Activated naive CD8-positive, alpha-beta T cell treated with anti-CD3 and anti-CD28 coated beads for 36 hours (primary cell): Measurements from ENCODE around the gene GALNT7. TPM values are rescaled to one million over a fixed set of nuclear protein-coding genes. Genes with fewer than 3 reads are reported as not detected.

Experiments
- DNase-seq: peaks from one replicate; pipeline ENCODE4 v3.0.0; 2021
- H3K27ac Mint-ChIP-seq: one replicate; pipeline ENCODE4 v1.8.0; 2022; ENCODE audit warnings: mild to moderate bottlenecking, moderate library complexity, mixed read lengths
- H3K27me3 Mint-ChIP-seq: one replicate; pipeline ENCODE4 v1.8.0; 2022; ENCODE audit warnings: mild to moderate bottlenecking, mixed read lengths
- H3K36me3 Mint-ChIP-seq: one replicate; pipeline ENCODE4 v1.8.0; 2021; ENCODE audit warnings: mild to moderate bottlenecking, mixed read lengths
- H3K4me1 Mint-ChIP-seq: one replicate; pipeline ENCODE4 v1.8.0; 2021; ENCODE audit warnings: mixed read lengths
- H3K4me3 Mint-ChIP-seq: one replicate; pipeline ENCODE4 v1.8.0; 2022; ENCODE audit warnings: mild to moderate bottlenecking, moderate library complexity, mixed read lengths
- H3K9me3 Mint-ChIP-seq: one replicate; pipeline ENCODE4 v1.8.0; 2022; ENCODE audit warnings: mixed read lengths
- total RNA-seq, 2 experiments: library from RNA; stranded (reverse); gene quantifications; one replicate each; pipeline ENCODE4 v1.2.3, GENCODE V29; 2021

Gene GALNT7
- total RNA-seq, 2 experiments from 2014 or later = 14.3 to 14.7 TPM

DNA sequence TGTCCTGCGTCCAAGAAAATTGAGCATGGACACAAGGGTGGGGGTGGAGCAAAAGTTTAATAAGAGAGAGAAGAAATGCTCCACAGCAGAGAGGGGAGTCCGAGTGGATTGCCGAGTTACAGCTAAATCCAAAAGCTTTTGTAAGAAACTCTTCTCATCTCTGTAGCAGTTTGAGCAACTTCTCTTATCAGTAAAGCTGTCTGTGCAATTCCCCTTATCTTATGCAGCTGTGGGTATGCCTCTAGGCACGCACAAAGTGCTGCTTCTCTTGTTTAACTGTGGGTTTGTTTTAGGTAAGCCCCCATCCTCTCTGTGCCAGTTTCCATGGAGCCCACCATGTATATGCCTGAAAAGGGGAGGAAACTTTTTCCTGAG lies 120.7 kb downstream of the GALNT7 start:
- Mint-ChIP-seq H3K36me3 (peaks cover 14% of the 10 kb centered on the region), H3K27ac (no peak overlapping the region), H3K4me1 (peaks cover 8% of the 10 kb centered on the region), H3K9me3 (peaks cover 13% of the 10 kb centered on the region), H3K27me3 (no peaks in the 10 kb centered on the region), H3K4me3 (no peak overlapping the region)
- DNase-seq = no peak

DNA sequence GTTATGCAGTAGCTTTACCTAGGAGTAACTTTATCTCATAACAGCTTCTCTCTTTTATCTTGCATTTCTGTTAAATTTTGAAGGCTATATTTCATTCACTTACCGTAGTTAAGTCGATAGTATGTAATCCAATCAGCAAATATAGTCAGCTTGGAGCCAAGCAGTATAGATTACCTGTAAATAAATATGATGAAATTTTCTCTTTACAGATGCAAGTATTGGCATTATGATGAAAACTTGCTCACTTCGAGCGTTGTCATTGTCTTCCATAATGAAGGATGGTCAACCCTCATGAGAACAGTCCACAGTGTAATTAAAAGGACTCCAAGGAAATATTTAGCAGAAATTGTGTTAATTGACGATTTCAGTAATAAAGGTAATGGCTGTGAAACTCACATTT lies 123.3 kb downstream of the GALNT7 start:
- Mint-ChIP-seq H3K36me3 (peaks cover 3% of the 10 kb centered on the region), H3K27ac (no peak overlapping the region), H3K9me3 (peaks cover 4% of the 10 kb centered on the region), H3K4me1 (peaks cover 8% of the 10 kb centered on the region), H3K27me3 (no peaks in the 10 kb centered on the region), H3K4me3 (no peak overlapping the region)
- DNase-seq = no peak

DNA sequence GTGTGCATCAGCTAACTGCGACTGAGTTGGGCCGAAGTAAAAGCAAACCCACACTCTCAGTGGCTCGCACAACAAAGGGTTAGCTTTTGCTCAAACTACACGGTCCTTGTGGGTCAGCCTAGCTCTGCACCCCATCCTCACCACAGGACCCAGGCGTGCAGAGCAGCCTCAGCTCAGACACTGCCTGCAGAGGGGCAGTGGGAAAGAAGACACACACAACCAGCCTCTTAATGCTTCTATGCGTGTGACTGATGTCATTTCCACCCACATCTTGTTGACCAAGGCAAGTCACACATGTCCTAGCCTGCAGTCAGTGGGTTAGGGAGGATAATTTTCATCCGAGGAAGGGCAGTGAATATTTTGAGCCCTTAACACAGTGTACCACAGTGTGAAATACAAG lies 125.1 kb downstream of the GALNT7 start:
- Mint-ChIP-seq H3K9me3 (no peaks in the 10 kb centered on the region), H3K27ac (no peak overlapping the region), H3K27me3 (no peaks in the 10 kb centered on the region), H3K36me3 (no peaks in the 10 kb centered on the region), H3K4me3 (no peak overlapping the region), H3K4me1 (peaks cover 4% of the 10 kb centered on the region)
- DNase-seq = no peak

DNA sequence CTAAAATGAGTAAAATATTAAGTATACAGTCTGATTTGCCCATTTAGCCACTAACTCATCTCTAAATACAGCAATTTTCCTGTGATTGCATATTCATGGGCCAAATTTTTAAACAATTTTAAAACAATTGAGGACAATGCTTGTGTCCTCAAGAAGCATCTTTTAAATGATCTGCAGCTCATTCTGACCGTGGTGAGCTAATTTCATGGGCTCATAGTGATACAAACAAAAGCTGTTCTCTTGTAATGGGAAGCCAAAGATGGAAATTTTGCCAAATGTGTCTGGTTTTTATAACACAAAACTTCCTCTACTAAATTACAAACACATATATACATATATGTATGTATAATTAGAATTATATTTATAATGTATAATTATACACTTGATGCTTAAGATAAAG lies 125.8 kb downstream of the GALNT7 start:
- H3K4me3 Mint-ChIP-seq = no peak overlapping the region
- no peak for DNase-seq
- no peaks in the 10 kb centered on the region for H3K27me3 Mint-ChIP-seq
- H3K27ac Mint-ChIP-seq = no peak overlapping the region
- H3K4me1 Mint-ChIP-seq = no peaks in the 10 kb centered on the region
- no peaks in the 10 kb centered on the region for H3K36me3 Mint-ChIP-seq
- no peaks in the 10 kb centered on the region for H3K9me3 Mint-ChIP-seq

DNA sequence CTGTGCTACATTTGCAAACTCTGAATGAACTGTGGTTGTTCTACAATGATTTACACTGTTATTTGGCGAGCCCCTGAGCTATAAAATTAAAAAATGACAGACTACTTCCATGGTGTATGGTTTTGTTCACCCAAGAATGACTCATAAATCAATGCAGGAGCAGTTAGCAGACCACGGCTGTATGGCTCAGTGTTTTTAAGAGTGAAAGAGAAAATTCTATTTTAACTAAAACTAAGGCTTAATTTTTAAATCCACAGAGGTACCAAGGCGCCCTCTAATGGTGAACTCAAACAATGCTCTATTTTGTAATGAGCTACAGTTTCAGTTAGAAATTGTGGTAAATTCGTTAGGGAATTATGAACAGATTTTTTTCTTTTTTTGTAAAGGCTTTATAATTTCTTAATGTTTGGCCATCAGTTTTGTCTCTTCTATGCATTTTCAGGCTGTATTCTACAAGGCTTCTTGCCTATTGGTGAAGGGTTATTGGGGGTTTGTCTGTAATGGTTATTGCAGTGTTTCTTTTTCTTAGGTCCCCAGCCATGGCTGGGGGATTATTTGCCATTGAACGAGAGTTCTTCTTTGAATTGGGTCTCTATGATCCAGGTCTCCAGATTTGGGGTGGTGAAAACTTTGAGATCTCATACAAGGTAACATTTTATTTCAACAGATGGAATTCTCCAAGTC lies 133.0 kb downstream of the GALNT7 start:
- no peak overlapping the region for H3K27ac Mint-ChIP-seq
- no peak overlapping the region for H3K4me3 Mint-ChIP-seq
- H3K4me1 Mint-ChIP-seq = peaks cover 2% of the 10 kb centered on the region
- H3K9me3 Mint-ChIP-seq = no peaks in the 10 kb centered on the region
- no peak for DNase-seq
- H3K27me3 Mint-ChIP-seq = no peaks in the 10 kb centered on the region
- H3K36me3 Mint-ChIP-seq = peaks cover 10% of the 10 kb centered on the region

DNA sequence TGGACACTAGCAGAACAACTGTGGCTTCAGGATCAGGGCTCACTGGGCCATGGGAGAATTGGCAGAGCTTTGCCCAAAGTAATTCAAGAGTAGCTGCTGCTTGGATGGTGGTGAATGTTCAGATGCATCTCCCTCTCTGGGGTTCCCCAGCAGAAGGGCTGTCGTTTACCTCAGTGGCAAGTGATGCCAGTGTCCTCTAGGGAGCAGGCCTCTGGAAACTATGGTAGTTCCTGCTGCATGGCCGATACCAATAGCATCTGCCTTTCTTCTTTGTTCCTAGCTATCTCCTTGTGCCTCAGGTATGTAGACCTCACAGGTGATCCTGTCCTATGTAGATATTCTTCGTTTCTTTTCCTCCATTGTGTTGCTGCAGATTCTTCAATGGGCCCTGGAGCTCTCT lies 139.2 kb downstream of the GALNT7 start:
- Mint-ChIP-seq H3K27me3 (no peaks in the 10 kb centered on the region), H3K36me3 (peaks cover 10% of the 10 kb centered on the region), H3K4me1 (no peaks in the 10 kb centered on the region), H3K9me3 (no peaks in the 10 kb centered on the region), H3K4me3 (no peak overlapping the region), H3K27ac (no peak overlapping the region)
- DNase-seq = no peak

DNA sequence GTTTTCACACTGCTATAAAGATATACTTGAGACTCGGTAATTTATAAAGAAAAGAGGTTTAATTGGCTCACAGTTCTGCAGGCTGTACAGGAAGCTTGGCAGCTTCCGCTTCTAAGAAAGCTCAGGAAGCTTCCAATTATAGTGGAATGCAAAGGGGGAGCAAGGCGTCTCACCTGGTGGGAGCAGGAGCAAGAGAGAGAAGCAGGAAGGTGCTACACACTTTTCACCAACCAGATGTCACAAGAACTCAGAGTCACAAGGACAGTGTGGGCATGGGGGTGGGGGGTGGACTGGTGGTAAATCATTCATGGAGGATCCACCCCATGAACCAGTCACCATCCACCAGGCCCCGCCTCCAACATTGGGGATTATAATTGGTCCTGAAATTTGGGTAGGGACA lies 142.8 kb downstream of the GALNT7 start:
- DNase-seq = no peak
- H3K27me3 Mint-ChIP-seq = no peaks in the 10 kb centered on the region
- H3K4me3 Mint-ChIP-seq = no peak overlapping the region
- H3K9me3 Mint-ChIP-seq = no peaks in the 10 kb centered on the region
- H3K27ac Mint-ChIP-seq = no peak overlapping the region
- H3K4me1 Mint-ChIP-seq = no peaks in the 10 kb centered on the region
- H3K36me3 Mint-ChIP-seq = no peaks in the 10 kb centered on the region

DNA sequence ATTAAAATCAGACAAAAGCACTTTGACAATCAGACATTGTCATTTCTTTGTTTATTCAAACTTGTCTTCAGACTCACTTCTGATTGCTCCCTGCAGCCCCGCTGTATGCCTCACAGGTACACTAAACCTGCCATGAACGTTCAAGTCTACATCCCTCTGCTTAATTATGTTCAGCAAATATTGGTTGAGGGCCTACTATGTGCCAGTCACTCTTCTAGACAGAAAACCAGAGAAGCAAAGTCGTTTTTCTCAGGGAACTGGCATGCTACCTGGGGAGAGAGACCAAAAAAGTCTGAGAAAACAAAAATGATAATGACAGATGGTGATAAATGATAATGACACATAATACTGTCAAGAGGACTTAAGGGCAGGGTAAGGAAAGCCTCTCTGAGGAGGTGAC lies 146.1 kb downstream of the GALNT7 start:
- peaks cover 2% of the 10 kb centered on the region for H3K4me1 Mint-ChIP-seq
- no peak overlapping the region for H3K4me3 Mint-ChIP-seq
- no peaks in the 10 kb centered on the region for H3K9me3 Mint-ChIP-seq
- H3K27me3 Mint-ChIP-seq = no peaks in the 10 kb centered on the region
- no peak overlapping the region for H3K27ac Mint-ChIP-seq
- no peak for DNase-seq
- peaks cover 2% of the 10 kb centered on the region for H3K36me3 Mint-ChIP-seq

DNA sequence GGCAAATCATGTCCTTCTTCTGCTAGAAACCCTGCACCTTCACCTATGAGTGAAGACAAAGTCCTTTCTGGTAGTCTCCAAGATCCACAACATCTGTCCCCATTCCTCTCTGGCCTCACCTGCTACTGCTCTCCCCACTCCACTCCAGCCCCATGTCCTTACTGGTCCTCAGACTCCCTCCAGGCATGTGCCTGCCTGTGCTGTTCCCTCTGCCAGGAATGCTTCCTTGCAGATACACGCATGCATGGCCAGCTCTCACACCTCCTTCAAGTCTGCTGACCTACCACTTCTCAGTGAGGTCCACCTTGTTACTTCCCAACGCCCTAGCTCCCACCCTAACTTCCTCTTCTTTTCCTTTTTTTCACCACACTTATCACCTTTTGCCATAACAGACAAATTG lies 147.4 kb downstream of the GALNT7 start:
- no peak for DNase-seq
- Mint-ChIP-seq H3K27ac (no peak overlapping the region), H3K9me3 (no peaks in the 10 kb centered on the region), H3K27me3 (no peaks in the 10 kb centered on the region), H3K4me3 (no peak overlapping the region), H3K4me1 (peaks cover 2% of the 10 kb centered on the region), H3K36me3 (peaks cover 5% of the 10 kb centered on the region)

DNA sequence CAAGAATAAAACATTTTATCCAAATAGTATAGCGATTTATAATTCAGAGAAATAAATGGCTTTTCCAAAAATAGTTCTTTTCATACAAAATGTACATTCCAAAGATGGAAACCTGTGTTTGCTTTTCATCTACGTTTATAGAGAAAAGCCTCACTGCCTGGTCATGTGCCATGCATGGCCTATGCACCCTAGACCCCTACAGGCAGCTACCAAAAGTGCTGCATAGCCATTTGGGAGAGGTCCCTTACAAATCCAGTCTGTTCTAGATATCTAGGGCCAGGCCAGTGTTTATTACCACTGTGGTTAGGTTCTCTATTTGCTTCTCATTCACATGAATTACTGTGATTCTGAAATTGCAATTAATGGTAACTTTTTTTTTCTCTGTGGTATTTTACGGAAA lies 148.4 kb downstream of the GALNT7 start:
- peaks cover 2% of the 10 kb centered on the region for H3K4me1 Mint-ChIP-seq
- H3K9me3 Mint-ChIP-seq = no peaks in the 10 kb centered on the region
- no peak for DNase-seq
- H3K27me3 Mint-ChIP-seq = no peaks in the 10 kb centered on the region
- H3K4me3 Mint-ChIP-seq = no peak overlapping the region
- peaks cover 6% of the 10 kb centered on the region for H3K36me3 Mint-ChIP-seq
- no peak overlapping the region for H3K27ac Mint-ChIP-seq

DNA sequence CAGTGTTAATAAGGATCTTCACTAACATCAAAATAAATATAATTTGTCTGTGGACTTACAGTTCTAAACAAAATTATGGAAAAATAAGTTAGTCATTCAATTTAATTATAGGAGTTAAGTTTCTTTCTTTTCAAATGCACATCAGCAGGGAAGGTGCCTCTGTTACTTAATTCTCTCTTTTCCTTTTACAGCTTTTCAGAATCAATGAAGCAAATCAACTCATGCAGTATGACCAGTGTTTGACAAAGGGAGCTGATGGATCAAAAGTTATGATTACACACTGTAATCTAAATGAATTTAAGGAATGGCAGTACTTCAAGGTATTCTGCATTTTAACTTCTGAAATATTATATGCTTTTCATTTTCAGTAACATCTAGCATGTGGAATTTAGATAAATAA lies 149.6 kb downstream of the GALNT7 start:
- no peak overlapping the region for H3K27ac Mint-ChIP-seq
- peaks cover 6% of the 10 kb centered on the region for H3K36me3 Mint-ChIP-seq

DNA sequence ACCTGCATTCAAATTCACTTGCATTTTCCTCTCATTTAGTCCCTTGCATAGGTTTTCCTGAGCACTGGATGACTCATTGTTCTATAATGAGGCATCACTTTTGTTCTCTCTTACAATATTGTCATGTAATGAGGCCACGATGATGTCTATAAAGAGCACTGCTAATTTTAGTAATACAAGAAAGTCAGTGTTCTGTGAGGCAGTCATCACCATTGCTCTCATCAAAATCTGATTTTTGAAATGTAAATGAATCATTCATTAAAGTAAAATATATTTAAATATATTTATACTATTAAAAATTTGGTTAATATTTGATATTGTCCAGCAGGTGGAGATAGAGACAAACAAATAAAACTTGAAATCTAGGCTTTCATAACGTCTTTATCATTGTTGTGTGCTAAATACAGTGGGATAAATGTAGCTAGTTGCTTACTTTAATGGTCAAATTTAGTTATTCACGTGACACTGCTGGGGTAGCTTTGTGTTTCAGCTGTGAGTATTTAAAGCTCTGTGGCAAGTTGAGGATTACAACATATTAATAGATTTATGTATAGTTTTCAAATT lies 150.1 kb downstream of the GALNT7 start:
- Mint-ChIP-seq H3K4me3 (no peak overlapping the region), H3K36me3 (peaks cover 6% of the 10 kb centered on the region), H3K27me3 (no peaks in the 10 kb centered on the region)

More for the DNA sequence above, 149.6 kb downstream of the GALNT7 start:
- Mint-ChIP-seq H3K4me3 (no peak overlapping the region), H3K9me3 (no peaks in the 10 kb centered on the region), H3K27me3 (no peaks in the 10 kb centered on the region), H3K4me1 (peaks cover 2% of the 10 kb centered on the region)
- DNase-seq = no peak

DNA sequence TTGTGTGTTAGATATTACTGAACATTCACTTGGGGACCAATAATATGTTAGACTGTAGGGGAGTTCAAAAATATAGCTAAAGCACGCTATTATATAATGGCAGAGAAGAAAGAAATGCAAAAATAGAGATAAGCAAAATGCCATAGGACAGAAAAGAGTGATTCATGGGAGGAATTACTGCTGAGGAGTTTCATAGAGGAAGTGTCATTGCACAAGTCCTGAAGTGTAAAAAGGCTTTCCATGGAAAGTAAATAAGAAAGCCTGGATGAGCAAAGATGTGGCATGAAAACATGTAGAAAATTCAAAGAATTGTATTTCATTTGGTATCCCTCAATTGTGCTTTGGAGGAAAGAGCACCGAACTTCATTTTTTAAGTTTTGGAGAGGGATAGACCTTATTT lies 151.1 kb downstream of the GALNT7 start:
- Mint-ChIP-seq H3K36me3 (peaks cover 6% of the 10 kb centered on the region), H3K27ac (no peak overlapping the region), H3K27me3 (no peaks in the 10 kb centered on the region), H3K4me3 (no peak overlapping the region), H3K4me1 (peaks cover 2% of the 10 kb centered on the region), H3K9me3 (no peaks in the 10 kb centered on the region)
- no peak for DNase-seq

More for the DNA sequence above, 150.1 kb downstream of the GALNT7 start:
- Mint-ChIP-seq H3K9me3 (no peaks in the 10 kb centered on the region), H3K4me1 (peaks cover 2% of the 10 kb centered on the region), H3K27ac (no peak overlapping the region)
- no peak for DNase-seq

DNA sequence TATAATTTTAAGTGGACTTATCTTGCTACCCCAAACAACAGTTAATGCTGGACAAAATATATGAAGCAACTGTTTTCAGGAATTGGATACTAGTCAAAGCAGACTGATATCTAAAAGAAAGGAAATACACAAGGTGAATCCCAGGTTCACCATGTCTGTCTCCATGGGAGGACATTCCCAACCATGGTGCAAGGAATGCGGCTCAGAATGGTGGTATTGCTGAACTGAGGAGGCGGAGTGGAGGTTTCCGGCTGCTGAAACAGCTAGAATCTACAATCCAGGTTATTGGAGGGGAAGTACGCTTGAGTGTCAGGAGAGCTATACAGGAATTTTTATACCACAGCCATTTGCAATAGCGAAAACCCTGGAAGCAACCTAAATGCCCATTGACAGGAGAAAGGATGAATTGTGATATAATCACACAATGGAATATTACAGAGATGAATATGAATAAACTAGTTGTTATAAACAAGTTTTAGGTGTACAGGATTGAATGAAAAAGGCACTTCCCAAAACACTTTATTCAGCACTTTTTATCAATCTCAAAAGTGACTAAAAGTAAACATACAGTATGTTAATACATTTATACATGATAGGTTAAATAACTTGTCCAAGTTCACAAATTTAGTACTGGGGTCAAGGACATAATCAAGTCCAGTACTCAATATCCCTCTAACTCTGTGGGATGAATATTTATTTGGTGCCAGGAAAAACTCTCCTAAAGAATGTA lies 156.6 kb downstream of the GALNT7 start:
- Mint-ChIP-seq H3K4me3 (no peak overlapping the region), H3K9me3 (no peaks in the 10 kb centered on the region), H3K36me3 (peaks cover 11% of the 10 kb centered on the region), H3K27me3 (no peaks in the 10 kb centered on the region), H3K27ac (no peak overlapping the region), H3K4me1 (no peaks in the 10 kb centered on the region)
- DNase-seq = no peak

DNA sequence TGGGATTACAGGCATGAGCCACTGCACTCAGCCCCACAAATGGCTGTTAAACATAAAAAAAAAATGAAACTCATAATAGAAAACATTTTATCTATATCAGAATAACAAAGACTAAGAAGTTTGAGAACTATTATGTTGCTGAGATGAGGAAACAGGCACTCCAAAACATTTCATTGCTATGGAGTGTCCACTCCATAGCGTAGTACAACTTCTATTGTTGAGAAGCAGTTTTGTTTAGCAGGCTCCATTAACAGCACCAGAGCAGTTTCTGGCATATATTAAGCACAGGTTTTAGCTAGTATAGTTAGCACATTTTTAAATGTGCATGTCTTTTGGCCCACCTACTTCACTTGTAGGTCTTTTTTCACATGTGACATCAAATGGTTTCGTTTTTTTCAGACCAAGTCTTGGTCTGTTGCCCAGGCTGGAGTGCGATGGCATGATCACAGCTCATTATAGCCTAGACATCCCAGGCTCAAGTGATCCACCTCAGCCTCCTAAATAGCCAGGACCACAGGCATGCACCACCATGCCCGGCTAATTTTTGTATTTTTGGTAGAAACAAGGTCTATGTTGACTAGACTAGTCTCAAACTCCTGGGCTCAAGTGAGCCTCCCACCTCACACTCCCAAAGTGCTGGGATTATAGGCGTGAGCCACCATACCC lies 159.8 kb downstream of the GALNT7 start:
- peaks cover 12% of the 10 kb centered on the region for H3K4me1 Mint-ChIP-seq
- no peak overlapping the region for H3K27ac Mint-ChIP-seq
- no peak for DNase-seq
- no peaks in the 10 kb centered on the region for H3K27me3 Mint-ChIP-seq
- H3K4me3 Mint-ChIP-seq = no peak overlapping the region
- H3K9me3 Mint-ChIP-seq = no peaks in the 10 kb centered on the region
- H3K36me3 Mint-ChIP-seq = peaks cover 32% of the 10 kb centered on the region
